ENCODE results near the gene IGSF11.

IGSF11 gene

GRCh38 chr3:118984699-118985098, 49.9 kb downstream of the IGSF11 start:
- H3K27ac ChIP-seq (replicated peaks): no peak overlapping the region
- H3K4me3 ChIP-seq (replicated peaks; ENCODE audit: insufficient read depth, low read length): no peak overlapping the region
- no peak for DNase-seq (ENCODE audit: low read depth in 1 of 2, low spot score in 1 of 2)
- TF ChIP-seq REST (IDR thresholded peaks at IDR 0.05; ENCODE audit: insufficient replicate concordance, low read depth): no peak
- TF ChIP-seq POLR2AphosphoS5 (IDR thresholded peaks at IDR 0.05; ENCODE audit: low read depth): no peak
- TF ChIP-seq SPI1 (IDR thresholded peaks at IDR 0.05; ENCODE audit: borderline replicate concordance, low read depth): no peak
- TF ChIP-seq CTCF (IDR thresholded peaks at IDR 0.05; ENCODE audit: insufficient read depth, low read length): no peak
- TF ChIP-seq GABPA (IDR thresholded peaks at IDR 0.05; ENCODE audit: low read depth): no peak
- H3K27me3 ChIP-seq (ENCODE audit: insufficient read depth, poor library complexity, severe bottlenecking): no peaks in the 10 kb centered on the region

GRCh38 chr3:118981494-118982134, 53.0 kb downstream of the IGSF11 start:
- DNase-seq (ENCODE audit: low read depth in 1 of 2, low spot score in 1 of 2): no peak
- Histone ChIP-seq H3K4me3 (replicated peaks; ENCODE audit: insufficient read depth, low read length) (no peak overlapping the region), H3K27me3 (ENCODE audit: insufficient read depth, poor library complexity, severe bottlenecking) (no peaks in the 10 kb centered on the region), H3K27ac (replicated peaks) (no peak overlapping the region)
- TF ChIP-seq GABPA (IDR thresholded peaks at IDR 0.05; ENCODE audit: low read depth) (no peak), POLR2AphosphoS5 (IDR thresholded peaks at IDR 0.05; ENCODE audit: low read depth) (no peak), SPI1 (IDR thresholded peaks at IDR 0.05; ENCODE audit: borderline replicate concordance, low read depth) (no peak)

- DNase-seq (ENCODE audit: low read depth in 1 of 2, low spot score in 1 of 2): no peak
- no peak overlapping the region for H3K4me3 ChIP-seq (replicated peaks; ENCODE audit: insufficient read depth, low read length)
- no peak for TF ChIP-seq CTCF (IDR thresholded peaks at IDR 0.05; ENCODE audit: insufficient read depth, low read length)
- TF ChIP-seq POLR2AphosphoS5 (IDR thresholded peaks at IDR 0.05; ENCODE audit: low read depth): no peak
- no peak for TF ChIP-seq SPI1 (IDR thresholded peaks at IDR 0.05; ENCODE audit: borderline replicate concordance, low read depth)
- no peak for TF ChIP-seq GABPA (IDR thresholded peaks at IDR 0.05; ENCODE audit: low read depth)
- no peak for TF ChIP-seq REST (IDR thresholded peaks at IDR 0.05; ENCODE audit: insufficient replicate concordance, low read depth)
- no peaks in the 10 kb centered on the region for H3K27me3 ChIP-seq (ENCODE audit: insufficient read depth, poor library complexity, severe bottlenecking)
- H3K27ac ChIP-seq (replicated peaks): no peak overlapping the region
Measured at GRCh38 chr3:118980832-118981231, 53.8 kb downstream of the IGSF11 start.

- Histone ChIP-seq H3K4me3 (replicated peaks; ENCODE audit: insufficient read depth, low read length) (no peak overlapping the region), H3K27me3 (ENCODE audit: insufficient read depth, poor library complexity, severe bottlenecking) (no peaks in the 10 kb centered on the region), H3K27ac (replicated peaks) (no peak overlapping the region)
- DNase-seq (ENCODE audit: low read depth in 1 of 2, low spot score in 1 of 2): no peak
- TF ChIP-seq POLR2AphosphoS5 (IDR thresholded peaks at IDR 0.05; ENCODE audit: low read depth): no peak
- TF ChIP-seq SPI1 (IDR thresholded peaks at IDR 0.05; ENCODE audit: borderline replicate concordance, low read depth): no peak
- TF ChIP-seq REST (IDR thresholded peaks at IDR 0.05; ENCODE audit: insufficient replicate concordance, low read depth): no peak
- TF ChIP-seq GABPA (IDR thresholded peaks at IDR 0.05; ENCODE audit: low read depth): no peak
- TF ChIP-seq CTCF (IDR thresholded peaks at IDR 0.05; ENCODE audit: insufficient read depth, low read length): no peak
Measured at GRCh38 chr3:118978393-118978758, 56.3 kb downstream of the IGSF11 start.
